Ureter (tissue), 1 donor: ENCODE results near the gene PAX8. TPM values are rescaled to one million over a fixed set of nuclear protein-coding genes. Genes with fewer than 3 reads are reported as not detected.

Experiments used
- DNase-seq: peaks from one replicate; pipeline ENCODE4 v3.0.0-alpha.2; 2020; ENCODE audit warnings: low spot score
- total RNA-seq: library from RNA; stranded (reverse); gene quantifications from one replicate; pipeline ENCODE4 v1.2.4, GENCODE V29; 2023
- donor health status: DM: yes; HTN: yes; CAD: no.

Gene PAX8
- total RNA-seq, 1 donor from 2014 or later, result 160 TPM

DNA sequence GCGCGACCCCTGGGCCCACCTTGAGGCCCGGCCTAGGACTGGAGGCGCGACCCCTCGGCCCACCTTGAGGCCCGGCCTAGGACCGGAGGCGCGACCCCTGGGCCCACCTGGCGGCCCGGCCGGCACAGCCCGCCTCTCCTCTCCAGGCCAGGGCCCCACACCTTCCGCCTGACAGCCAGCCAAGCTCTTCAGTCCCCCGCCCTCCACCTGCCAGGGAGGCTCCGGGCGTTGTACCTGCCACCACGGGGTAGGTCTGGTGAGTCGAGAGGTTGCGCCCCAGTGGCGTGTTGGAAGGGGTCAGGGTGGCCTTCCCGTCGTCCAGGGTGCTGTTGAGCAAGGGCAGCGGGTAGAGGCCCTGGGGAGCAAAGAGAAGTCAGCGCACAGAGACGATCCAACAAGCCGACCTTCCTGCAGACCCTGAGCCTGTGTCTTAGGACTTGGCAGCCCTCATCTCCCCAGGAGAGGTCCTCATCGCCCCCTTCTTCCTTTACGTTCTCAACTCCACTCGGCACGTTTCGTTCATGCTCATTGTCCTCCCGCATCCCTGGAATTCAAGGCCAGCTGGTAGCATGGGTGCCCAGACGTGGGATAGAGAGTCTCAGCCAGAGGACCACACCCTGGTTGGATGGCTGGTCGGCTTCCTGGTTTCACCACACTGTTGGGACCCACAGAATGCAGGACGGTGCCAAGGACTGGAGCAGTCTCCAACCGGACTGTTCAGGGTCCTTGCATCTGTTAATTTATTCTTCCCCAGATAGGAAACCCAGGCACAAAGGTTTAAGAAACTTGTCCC lies 42.2 kb downstream of the PAX8 start:
- no peak for DNase-seq

DNA sequence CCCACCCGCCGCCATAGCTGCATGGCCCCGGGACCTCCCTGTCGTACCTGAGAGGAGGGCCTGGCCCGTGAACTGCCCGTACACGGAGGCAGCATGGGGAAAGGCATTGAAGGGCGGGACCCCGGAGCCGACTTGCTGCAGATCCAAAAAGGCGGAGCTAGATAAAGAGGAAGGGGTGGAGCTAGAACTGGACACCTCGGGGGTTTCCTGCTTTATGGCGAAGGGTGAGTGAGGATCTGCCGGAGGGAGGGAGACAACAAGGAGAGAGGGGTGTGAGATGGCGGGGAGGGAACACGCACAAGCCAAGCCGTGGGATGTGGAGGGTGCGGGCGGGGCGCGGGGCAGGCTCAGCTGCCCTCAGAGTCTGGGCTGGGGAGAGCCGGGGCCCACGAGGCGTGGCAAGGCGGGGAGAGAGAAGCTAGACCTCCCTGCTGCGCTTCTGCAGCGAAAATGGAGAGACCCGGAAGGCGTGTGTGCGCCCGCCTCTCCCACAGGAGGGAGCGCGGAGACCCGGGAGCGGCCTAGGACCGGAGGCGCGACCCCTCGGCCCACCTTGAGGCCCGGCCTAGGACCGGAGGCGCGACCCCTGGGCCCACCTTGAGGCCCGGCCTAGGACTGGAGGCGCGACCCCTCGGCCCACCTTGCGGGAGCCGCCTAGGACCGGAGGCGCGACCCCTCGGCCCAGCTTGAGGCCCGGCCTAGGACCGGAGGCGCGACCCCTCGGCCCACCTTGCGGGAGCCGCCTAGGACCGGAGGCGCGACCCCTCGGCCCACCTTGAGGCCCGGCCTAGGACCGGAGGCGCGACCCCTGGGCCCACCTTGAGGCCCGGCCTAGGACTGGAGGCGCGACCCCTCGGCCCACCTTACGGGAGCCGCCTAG lies 43.1 kb downstream of the PAX8 start:
- peak; percentile 70 for DNase-seq

DNA sequence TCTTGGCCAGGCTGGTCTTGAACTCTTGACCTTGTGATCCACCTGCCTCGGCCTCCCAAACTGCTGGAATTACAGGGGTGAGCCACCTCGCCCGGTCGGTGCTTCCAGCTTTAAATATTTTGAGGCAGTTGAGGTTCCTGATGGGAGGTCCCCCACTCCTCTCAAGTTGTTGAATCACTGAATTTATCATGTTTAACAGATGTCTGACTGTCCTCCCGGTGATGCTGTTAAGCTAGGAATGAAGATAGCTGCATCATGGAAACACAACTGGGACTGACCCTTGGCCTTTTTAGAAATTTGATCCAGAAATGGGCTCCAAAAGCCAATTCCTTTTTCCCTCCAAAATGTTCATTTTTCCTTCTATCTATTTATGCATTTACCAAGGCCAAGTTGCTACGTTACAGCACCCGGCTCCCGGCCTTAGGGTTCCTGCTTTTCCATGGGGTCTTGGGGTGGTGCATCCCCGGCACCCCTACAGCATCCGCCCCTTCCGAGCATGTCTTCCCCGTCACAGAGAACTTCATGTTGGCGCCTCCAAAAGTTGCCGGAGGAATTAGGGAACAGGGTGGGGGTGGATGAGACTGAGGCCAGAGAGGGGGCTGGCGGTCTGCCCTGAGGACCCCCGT lies 43.9 kb downstream of the PAX8 start:
- DNase-seq, result no peak

DNA sequence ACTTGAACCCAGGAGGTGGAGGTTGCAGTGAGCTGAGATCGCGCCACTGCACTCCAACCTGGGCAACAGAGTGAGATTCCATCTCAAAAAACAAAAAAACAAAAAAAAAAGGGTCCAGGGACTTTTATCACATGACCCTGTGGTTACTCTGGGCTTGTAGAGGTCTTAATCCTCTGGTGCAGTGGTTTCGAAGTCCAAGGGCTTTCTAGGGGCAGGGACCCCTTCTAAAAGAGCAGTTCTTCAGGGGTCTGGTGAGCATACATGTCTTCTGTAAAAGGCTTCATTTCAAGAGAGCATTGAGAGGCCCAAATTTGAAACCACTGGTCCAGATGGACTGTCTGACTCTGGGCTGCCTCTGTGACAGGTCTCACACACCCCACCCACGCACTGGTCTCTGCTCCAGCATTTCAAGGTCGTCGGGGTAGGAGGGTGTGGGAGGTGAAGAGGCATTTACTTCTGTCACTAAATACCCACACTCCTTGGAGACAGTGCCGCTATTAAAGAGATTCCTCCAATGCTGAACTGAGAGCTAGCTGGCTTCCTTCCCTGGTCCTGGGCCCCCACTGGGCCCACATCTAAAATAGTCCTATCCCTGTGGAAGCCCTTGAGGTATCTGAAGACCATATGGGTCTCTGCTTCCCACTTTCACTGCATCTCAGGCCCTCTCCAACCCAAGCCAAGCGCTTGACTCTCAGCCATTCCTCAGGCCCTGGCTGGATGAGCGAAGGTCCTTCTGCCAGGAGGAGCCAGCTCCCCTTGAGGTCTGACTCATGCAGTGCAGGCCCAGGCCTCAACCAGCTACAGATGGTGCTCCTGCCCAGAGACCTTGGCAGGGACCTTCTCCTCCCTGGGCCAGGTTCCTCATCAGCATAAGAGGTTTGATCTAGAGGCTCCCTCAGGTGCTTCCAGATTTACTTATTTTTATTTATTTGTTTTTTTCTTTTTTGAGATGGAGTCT lies 44.8 kb downstream of the PAX8 start:
- DNase-seq, result no peak

DNA sequence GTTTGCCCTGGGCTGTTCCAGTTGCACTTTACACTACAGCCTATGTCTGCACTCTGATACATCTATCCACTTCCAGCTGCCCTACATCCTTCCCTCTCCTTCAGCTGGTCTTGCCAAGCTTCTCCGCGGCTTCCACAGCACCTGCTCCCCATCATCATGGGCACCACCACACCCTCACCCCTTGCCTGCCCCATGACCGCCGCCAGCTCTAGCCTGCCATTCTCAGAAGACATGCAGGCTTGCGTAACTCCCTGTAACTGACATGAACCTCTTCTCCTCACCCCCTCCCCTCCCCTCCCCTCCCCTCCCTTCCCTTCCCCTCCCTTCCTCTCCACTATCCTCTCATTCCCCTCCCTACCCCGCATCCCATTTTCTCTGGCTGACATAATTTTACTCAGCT lies 46.0 kb downstream of the PAX8 start:
- no peak for DNase-seq

DNA sequence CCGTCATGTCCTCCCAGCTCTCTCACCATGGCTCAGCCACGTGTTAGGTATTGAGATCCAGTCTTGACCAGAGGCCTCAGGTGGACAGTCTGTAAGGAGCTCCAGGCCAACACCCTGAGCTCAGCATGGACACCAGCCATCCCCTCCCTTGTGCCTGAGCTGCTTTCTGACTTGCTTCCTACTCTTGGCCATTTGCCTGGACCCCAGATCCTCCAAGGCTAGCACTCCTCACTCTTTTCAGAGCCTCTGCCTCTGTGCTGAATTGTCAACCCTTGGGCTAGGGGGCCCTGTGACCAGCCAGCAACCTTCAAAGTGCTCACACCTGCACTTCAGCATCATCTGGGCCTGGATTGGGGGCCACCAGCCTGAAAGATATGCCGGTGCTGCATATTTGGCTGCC lies 46.6 kb downstream of the PAX8 start:
- DNase-seq, result no peak

DNA sequence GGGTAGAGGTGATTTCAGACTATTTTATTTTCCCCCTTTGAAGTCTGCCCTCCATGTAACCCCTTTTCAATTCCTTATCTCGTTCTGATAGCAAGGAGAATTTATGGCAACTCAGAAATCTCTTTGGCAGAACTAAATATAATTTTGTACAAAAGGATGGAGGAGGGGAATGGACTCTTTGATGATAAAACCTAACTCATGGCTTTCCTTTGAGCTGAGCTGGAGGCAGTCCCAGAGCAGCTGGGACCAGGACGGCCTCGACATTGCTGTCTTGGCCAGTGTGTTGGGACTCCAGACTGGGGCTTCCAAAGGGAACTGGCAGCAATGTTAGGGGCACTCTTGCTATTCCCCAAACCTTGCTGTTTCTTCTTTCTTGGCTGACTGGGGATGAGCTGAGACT lies 47.7 kb downstream of the PAX8 start:
- no peak for DNase-seq

DNA sequence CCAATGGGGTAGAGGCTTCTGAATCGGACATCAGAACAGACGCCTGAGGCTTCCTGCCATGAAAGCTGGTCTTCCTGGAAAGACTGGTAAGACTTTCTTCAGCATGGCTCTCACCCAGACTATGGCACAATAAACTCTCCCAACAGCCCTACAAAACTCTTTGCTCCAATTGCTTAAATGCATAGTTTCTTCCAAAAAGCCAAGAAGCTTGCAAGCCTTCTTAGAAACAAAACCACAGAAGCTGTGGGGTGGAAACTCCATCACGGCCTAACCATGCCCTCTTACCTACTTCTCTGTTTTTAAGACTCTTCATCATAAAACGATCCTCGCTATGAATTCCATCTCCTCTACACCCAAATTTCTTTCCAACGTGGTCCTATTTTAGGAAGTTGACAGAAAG lies 48.2 kb downstream of the PAX8 start:
- no peak for DNase-seq

DNA sequence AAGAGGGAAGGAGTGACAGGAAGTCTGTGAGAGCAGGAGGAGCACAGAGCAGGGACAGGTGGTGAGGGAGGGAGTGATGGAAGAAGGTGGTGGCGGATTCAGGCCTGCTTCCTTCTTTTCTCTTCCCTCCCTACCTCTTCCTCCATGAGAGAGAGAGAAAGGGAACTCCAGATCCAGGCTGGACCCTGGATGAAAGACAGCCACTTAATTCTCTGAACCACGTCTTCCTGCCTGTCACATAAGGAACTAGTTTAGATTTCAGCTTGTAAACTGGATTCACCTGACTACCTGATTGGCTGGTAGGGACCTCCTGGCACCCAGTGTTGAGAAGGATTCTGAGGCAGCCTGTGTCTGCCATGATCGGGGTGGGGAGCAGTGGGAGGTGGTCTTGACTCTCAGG lies 48.9 kb downstream of the PAX8 start:
- DNase-seq, result no peak

DNA sequence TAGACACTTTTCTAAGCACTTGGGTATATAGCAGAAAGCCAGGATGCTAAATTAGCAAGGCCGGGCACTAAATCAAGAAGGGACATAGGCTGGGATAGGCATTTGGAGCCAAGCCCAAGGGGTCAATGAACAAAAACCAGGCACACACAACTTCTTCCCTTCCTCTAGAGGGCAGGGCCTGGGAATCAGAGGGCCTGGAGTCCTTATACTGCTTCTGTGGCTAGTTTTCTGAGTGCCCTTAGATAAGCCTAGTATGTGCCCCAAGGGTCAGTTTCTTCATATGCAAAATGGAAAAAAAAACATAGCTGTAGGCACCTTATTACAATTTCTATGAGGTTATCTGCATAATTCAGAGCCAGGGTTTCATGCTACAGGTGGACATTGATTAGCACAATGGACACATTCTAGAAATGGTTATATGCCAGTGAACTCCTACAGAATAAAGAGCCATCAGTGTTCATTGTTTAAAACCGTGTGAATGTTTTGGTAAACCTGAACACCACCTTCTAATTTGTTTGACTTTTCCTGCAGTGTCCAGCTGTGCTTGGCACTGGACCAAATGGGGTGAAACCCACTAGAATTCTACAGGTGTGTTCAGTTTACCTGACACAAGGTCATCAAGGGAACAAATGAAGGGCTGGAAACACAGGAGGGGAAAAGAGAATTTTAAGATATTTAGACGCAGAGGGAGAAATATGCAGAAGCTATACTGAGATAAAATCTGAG lies 49.6 kb downstream of the PAX8 start:
- DNase-seq, result no peak

DNA sequence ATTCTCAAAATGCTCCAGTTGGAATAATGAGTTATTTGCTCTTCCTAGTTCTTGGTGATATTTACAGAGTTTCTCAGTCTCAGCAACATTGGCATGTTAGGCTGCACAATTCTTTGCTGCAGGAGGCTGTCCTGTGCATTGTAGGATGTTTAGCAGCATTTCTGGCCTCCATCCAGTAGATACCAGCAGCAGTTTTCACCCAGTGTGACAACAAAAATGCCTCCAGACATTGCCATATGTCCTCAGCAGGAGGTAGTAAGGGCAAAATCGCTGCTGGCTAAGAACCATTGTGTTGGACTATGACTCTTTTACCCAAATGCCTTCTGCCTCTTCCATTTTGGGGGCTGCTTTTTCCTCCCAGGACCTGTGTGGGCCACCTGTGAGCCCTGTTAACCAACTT lies 50.4 kb downstream of the PAX8 start:
- DNase-seq, result no peak

DNA sequence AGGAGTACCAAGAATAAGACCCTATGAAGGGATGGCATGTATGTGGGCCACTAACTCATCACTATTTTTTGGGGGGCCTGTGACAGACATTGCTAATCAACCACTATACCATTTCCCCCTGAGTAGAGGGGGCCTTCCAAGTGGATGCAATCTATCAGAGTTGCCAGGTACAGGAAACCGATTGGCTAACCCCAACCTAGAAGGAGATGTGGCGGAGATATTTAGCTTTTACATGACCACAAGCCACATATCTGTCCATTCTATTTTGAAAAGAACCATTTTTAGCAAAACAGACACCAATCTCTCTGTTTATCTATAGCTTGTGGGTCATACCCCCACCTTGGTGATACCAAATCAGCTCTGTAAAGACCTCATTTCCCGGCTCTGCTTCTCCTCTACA lies 51.0 kb downstream of the PAX8 start:
- no peak for DNase-seq

DNA sequence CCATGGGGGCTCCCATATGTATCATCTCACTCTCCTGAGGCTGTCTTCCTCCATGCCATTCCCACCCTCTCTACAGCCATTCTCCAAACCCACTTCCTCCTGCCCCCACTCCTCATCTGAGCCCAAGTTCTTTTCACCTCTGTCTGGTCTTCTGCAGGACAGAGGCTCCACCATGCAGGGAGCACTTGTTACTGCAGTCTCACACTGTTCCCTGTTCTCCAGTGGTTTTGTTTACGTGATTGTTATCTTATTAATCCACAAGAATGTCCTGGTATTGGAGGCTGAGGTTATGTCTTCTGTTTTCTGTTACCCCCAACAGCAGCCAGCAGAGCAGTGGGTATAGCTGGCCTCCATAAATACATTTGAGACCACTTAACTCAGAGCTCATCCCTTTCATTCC lies 51.4 kb downstream of the PAX8 start:
- DNase-seq, result no peak

DNA sequence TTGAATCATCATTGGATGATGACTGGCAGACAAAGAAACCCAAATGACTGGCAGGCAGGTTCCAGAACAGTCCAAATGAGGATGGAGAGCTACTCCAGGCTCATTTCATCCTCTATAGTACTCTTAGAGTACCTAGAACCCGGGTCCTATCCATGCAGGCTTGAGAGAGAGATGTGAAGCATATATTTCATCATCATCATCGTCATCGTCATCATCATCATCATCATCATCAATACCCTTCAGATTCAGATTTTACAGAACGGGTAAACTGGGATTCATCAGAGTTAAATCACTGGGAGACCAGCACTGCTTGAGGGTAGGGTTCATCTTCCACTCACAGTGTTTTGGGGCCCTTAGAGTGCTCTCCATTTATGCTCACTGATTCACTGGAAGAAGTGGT lies 52.3 kb downstream of the PAX8 start:
- DNase-seq, result no peak

DNA sequence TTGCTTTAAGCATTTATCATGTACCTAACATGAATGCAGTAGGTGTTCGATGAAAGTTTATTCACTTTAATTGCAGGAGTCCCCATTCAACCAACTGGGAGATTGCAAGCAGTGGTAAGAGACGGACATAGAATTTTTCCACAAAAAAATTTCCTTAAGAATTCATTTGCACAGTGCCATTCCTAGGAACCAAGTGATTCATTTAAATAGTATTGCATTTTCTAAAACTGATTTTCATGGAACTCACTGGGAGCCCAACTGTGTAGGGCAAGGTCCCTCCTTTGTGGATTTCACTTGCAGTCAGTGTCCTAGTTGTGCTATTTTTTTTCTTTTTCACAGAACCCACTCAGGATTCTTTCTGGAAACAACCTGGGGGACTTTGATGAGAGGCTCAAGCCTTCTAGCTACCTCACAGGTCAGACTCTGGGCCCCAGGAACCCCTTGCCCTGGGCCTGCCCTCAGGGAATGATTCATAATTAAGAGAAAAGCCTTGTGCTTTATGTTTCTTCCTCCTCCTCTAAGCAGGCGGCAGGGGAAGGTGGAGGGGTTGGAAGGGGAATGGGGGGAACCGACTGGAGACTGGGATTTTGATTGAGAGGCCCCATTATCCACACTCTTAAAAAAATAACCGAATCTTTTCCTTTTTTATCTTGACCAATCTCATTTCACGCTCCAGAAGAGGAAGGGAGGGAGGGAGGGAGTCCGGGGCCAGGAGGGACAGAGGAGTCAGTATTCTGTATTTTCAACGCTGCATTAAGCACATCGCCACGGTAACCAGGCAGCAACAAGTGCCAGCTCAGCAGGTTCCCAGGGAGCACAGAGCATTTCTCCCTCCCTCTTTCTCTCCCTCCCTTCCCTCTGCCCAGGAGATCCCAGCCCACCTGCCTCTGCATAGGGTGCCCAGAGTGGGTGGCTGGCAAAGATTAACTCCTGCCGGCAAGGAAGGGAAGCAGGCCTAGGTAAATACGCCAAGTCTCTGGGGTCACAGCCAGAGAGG lies 53.2 kb downstream of the PAX8 start:
- DNase-seq, result no peak

DNA sequence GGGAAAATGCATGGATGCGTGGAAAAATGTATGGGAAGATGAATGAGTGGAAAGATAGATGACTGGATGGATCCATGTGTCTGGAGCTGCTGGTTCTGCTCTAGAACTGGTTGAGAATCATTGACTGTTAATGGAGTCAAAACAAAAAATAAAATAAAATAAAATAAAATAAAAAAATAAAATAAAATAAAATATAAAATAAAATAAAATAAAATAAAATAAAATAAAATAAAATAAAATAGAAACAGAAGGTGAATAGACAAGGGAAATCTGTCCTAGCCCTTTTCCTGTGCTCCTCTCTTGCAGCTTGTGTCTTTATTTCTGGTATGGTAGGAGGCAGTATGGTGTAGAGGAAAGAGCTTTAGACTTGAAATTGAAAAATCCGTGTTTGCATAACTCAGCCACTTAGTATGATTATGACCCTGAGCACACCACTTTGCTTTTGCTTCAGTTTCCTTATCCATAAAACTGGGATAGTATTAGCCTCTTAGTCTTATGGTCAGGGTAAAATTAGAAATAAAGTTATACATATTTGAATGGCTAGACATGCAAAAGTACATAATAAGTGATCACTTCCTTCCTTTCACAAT lies 54.0 kb downstream of the PAX8 start:
- no peak for DNase-seq

DNA sequence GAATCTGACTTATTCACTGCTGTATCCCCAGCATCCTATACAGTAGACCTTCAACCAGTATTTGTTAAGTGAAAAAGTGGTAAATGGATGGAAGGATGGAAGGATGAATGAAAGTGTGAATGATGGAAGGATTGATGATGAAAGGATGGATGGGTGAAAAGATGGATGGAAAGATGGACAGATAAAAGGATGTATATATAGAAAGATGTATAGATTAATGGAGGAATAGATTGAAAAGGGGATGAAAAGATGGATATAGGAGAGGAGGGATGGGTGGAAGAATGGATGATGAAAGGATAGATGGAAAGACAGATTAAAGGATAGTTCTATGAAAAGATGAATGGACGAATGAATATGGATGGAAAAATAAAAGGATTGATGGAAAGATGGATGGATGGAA lies 54.9 kb downstream of the PAX8 start:
- no peak for DNase-seq

DNA sequence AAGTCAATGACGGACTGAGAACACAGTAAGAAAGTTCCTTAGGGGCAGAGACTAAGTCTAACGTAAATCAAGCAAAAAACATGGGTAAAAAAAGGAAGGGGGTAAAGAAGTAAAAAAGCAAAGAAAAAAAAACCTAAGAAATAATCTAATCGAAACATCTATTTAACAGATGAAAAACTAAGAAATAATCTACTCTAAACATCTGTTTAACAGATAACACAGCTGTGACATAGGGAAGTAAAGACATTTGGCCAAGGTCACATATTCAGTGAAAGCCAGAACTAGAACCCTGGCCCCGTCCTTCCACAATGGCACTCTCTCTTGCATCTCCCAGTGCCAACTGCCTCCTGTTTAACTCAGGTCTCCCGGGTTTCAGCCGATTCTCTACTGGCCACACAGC lies 56.9 kb downstream of the PAX8 start:
- no peak for DNase-seq
